Epithelial cell of esophagus (primary cell): ENCODE data around the gene CPNE2.

Source experiments
- DNase-seq: peaks from one replicate; pipeline ENCODE4 v3.0.0; 2010; ENCODE audit warnings: low read depth
- H3K4me3 ChIP-seq: 2 replicates; pipeline ENCODE4 v1.5.1; 2011; ENCODE audit warnings: mild to moderate bottlenecking, low read length, control low read depth
- TF ChIP-seq, protein P1 (sequence below): IDR thresholded peaks from 2 replicates; pipeline ENCODE4 v1.5.1; 2011; ENCODE audit warnings: low read depth, mild to moderate bottlenecking, low read length, control low read depth, inconsistent platforms; ENCODE audit not compliant: insufficient read depth; ENCODE audit errors: missing control alignments

The CPNE2 gene

DNA sequence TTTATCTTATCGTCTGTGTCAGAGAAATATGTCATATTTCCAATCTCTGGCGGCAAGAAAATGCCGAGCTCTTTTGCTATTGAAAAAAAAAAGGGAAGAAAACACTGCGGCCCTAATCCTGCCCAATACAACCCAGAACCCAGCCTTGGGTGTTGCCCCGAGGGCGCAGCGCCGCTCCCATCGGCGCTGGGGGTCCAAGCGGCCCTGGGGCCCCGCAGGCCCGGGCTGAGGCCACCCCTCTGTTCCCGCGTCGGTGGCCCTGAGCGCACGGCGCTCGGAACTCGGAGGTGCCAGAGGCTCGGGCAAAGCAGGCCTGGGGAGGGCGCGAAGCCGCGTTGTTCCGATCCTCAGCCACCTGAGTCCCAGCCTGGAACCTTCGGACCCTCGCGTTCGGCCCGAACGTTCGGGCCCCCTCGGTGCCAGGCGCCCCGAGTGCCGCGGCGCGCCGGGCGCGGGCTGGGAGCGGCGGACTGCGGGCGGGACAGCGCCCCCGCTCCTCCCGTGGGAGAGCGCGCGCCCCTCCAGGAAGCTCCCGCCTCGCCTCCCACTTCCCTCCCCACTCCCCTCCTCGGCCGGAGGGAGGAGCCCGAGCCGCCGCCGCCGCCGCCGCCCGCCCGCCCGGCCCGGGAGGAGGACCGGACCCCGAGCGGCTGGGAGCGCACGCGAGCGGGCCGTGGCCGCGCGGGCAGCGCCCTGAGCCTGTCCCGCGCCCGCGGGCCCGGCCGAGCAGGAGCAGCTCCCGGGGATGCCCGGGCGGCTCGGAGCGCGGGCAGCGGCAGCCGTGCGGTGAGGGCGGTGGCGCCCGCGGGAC, at the start of gene CPNE2:
TSS of gene CPNE2 (plus strand) at position 609 of the 811 bp plus-strand sequence. CDS start 18,160 bp downstream, outside the sequence.
- TF ChIP-seq, protein P1, sequence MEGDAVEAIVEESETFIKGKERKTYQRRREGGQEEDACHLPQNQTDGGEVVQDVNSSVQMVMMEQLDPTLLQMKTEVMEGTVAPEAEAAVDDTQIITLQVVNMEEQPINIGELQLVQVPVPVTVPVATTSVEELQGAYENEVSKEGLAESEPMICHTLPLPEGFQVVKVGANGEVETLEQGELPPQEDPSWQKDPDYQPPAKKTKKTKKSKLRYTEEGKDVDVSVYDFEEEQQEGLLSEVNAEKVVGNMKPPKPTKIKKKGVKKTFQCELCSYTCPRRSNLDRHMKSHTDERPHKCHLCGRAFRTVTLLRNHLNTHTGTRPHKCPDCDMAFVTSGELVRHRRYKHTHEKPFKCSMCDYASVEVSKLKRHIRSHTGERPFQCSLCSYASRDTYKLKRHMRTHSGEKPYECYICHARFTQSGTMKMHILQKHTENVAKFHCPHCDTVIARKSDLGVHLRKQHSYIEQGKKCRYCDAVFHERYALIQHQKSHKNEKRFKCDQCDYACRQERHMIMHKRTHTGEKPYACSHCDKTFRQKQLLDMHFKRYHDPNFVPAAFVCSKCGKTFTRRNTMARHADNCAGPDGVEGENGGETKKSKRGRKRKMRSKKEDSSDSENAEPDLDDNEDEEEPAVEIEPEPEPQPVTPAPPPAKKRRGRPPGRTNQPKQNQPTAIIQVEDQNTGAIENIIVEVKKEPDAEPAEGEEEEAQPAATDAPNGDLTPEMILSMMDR: no peak
- DNase-seq: peak; percentile 45
- H3K4me3 ChIP-seq: peak within 1 kb of the TSS; percentile 47

DNA sequence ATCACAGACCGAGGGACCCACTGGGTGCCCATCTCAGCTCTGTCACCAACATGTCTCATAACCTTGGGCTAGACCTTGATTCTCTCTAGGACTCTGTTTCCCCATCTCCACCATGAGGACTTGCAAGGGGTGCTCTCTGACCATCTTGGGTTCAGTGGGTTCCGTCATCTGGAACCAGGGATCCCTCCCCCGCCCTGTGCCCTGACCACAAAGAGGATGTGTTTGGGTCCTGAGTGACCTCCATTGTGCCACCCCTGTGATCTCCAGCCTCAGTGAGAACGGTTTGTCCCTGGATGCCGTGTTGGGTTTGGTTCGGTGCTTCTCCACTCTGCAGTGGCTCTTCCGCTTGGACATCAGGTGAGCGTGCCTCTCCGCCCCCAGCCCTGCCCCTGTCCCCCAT, 49.1 kb upstream of the CPNE2 start:
- no peak for DNase-seq
- TF ChIP-seq, protein P1: no peak
- no peak overlapping the region for H3K4me3 ChIP-seq

DNA sequence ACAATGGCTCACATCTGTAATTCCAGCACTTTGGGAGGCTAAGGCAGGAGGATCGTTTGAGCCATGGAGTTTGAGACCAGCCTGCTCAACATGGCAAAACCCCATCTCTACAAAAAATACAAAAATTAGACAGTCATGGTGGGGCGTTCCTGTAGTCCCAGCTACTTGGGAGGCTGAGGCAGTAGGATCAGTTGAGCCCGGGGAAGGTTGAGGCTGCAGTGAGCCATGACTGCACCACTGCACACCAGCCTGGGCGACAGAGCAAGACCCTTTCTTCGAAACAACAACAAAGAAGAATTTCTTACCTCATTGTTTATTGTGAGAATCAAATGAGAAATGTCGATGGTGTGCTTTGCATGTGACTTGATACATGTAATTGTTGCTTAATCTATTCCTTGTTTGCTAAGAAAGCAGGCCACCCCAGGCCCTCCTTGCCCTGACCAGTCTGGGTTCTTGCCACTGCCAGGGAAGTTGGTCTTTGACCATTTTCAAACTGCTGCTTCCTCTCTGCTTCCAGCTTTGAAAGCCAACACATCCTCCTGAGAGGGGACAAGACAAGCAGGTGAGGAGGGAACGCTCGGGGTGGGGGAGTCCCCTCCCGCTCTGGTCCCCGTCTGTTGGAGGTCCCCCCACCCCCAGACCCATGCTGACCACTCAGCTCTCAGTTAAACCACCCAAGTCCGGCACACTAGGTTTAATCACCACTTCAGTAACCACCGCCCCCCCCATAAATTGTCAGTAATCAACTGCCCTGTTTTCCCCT, 47.3 kb upstream of the CPNE2 start:
- TF ChIP-seq, protein P1: no peak
- H3K4me3 ChIP-seq: no peak overlapping the region
- no peak for DNase-seq

DNA sequence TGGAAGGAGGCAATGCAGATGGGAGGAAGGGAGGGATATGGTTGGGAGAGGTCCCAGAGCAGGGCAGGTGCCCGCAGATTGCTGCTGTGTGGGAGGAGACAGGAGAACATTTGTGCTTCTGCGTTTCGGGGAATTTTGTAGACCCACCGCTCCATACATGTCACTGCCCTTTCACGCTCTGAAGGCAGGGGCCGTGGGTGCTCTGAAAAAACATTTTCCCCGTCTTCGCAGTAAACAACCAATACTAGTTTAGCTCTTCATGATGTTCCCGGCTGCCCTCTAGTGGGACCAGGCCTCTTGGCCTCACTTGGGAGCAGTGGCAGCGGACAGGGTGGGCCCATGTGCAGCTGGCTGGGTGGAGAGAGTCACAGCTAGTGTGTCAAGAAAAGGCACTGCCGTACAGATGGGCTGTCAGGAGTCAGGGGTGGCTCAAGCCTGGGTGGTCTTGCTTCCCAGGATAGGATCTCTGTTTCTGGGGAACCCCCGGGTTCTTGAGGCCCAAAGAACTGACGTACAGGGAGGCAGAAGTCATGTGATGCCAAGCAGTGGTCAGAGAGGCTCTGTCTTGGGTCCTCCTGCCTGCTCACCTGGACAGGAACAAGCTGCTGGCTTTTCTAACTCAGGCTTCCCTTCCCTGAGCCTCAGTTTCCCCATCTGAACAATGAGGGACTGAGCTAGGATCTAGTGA, 46.5 kb upstream of the CPNE2 start:
- TF ChIP-seq, protein P1: peak; percentile 81
- peak; percentile 48 for DNase-seq
- no peak overlapping the region for H3K4me3 ChIP-seq

- no peak overlapping the region for H3K4me3 ChIP-seq
- TF ChIP-seq, protein P1: no peak
- no peak for DNase-seq
Measured at GRCh38 chr16:57048095-57048494, 44.3 kb upstream of the CPNE2 start.

- DNase-seq: no peak
- TF ChIP-seq, protein P1: no peak
- H3K4me3 ChIP-seq: no peak overlapping the region
Measured at GRCh38 chr16:57049678-57050077, 42.7 kb upstream of the CPNE2 start.
